HepG2 (cell line): ENCODE measurements around the gene RERE. TPM values are rescaled to one million over a fixed set of nuclear protein-coding genes. Genes with fewer than 3 reads are reported as not detected.
A peak's percentile ranks its signal among the peaks of the same experiment; 100 is the strongest.

Source experiments
- ARHGAP35 ChIP-seq: sonication (generic); formaldehyde crosslinking; IDR thresholded peaks from 2 replicates; pipeline ENCODE4 v1.9.0; 2022; ENCODE audit warnings: mild to moderate bottlenecking, inconsistent platforms, moderate library complexity, missing genetic modification reagents, borderline replicate concordance
- BRD4 ChIP-seq: sonication (generic); formaldehyde crosslinking; IDR thresholded peaks from 2 replicates; pipeline ENCODE4 v1.4.0; 2020; ENCODE audit warnings: missing genetic modification reagents
- CENPX ChIP-seq: sonication (generic); formaldehyde crosslinking; IDR thresholded peaks from 2 replicates; pipeline ENCODE4 v1.9.0; 2021; ENCODE audit warnings: mild to moderate bottlenecking, missing genetic modification reagents, moderate library complexity
- CREB1 ChIP-seq, 2 experiments: fragments of 450-650 bp in 1 of 2; IDR thresholded peaks; 2 replicates each; pipeline ENCODE4 v1.6.1; 2016 to 2017; ENCODE audit warnings: control low read depth in 1 of 2, mild to moderate bottlenecking in 1 of 2, missing compliant biosample characterization in 1 of 2, missing genetic modification characterization in 1 of 2
- DRAP1 ChIP-seq: IDR thresholded peaks from 2 replicates; pipeline ENCODE4 v1.6.1; 2016; ENCODE audit warnings: missing genetic modification reagents, missing compliant biosample characterization
- ELK4 ChIP-seq: sonication (generic); formaldehyde crosslinking; IDR thresholded peaks from 2 replicates; pipeline ENCODE4 v1.9.0; 2021; ENCODE audit warnings: missing genetic modification reagents, borderline replicate concordance
- GABPA ChIP-seq, 2 experiments: IDR thresholded peaks; 2 replicates each; pipeline ENCODE4 v1.6.1; 2011 to 2016; ENCODE audit warnings: low read depth in 2 of 2, low read length in 1 of 2, missing biosample characterization in 1 of 2, missing genetic modification characterization in 1 of 2
- HNRNPLL ChIP-seq: fragments of 200-400 bp; formaldehyde crosslinking; IDR thresholded peaks from 2 replicates; pipeline ENCODE4 v1.6.1; 2017; ENCODE audit warnings: mild to moderate bottlenecking, low read depth, low read length; ENCODE audit not compliant: poor library complexity, severe bottlenecking
- KDM2A ChIP-seq: sonication (generic); formaldehyde crosslinking; IDR thresholded peaks from 2 replicates; pipeline ENCODE4 v1.4.0; 2020; ENCODE audit warnings: low read depth, missing genetic modification reagents, borderline replicate concordance
- ZMYM3 ChIP-seq: sonication (generic); formaldehyde crosslinking; IDR thresholded peaks from 2 replicates; pipeline ENCODE4 v1.5.1; 2020; ENCODE audit warnings: mild to moderate bottlenecking, missing genetic modification reagents
- ZNF414 ChIP-seq: sonication (generic); formaldehyde crosslinking; IDR thresholded peaks from 2 replicates; pipeline ENCODE4 v1.5.0; 2020; ENCODE audit warnings: missing genetic modification reagents
- ZNF792 ChIP-seq: IDR thresholded peaks from 2 replicates; pipeline ENCODE4 v1.6.1; 2016
- ZSCAN25 ChIP-seq: sonication (generic); formaldehyde crosslinking; IDR thresholded peaks from 2 replicates; pipeline ENCODE4 v1.8.0; 2022; ENCODE audit warnings: mild to moderate bottlenecking, missing genetic modification reagents
- polyA plus RNA-seq, 8 experiments: library from polyadenylated mRNA; depleted of rRNA in 3 of 8; stranded (reverse) in 7 of 8; unstranded in 1 of 8; fragments of >200 nt; fragmentation: Illumina TruSeq in 4 of 8; extraction: Trizol in 4 of 8; gene quantifications; 2 replicates each; pipeline versions ENCODE4 v1.2.1 to v1.2.3, GENCODE V29; 2011 to 2016; ENCODE audit warnings: low read depth in 4 of 8, missing spikeins in 1 of 8, mixed read lengths in 1 of 8; ENCODE audit not compliant: insufficient read depth in 1 of 8
- total RNA-seq, 5 experiments: library from RNA; depleted of rRNA; stranded (reverse); fragments of >200 nt; fragmentation: Illumina TruSeq; extraction: Trizol; gene quantifications; 2 replicates each; pipeline ENCODE4 v1.2.3, GENCODE V29; 2016; ENCODE audit warnings: low read depth in 1 of 5
- TF ChIP-seq, protein P1 (sequence below): sonication (generic); formaldehyde crosslinking; IDR thresholded peaks from 2 replicates; pipeline ENCODE4 v1.5.1; 2020; ENCODE audit warnings: mild to moderate bottlenecking, missing genetic modification reagents, borderline replicate concordance
- TF ChIP-seq, protein P2 (sequence below): sonication (generic); formaldehyde crosslinking; IDR thresholded peaks from 2 replicates; pipeline ENCODE4 v1.5.1; 2020; ENCODE audit warnings: mild to moderate bottlenecking, moderate library complexity, missing genetic modification reagents
- TF ChIP-seq, protein P3 (sequence below): sonication (generic); formaldehyde crosslinking; conservative IDR thresholded peaks from 2 replicates; pipeline ENCODE4 v1.4.0; 2020; ENCODE audit warnings: missing genetic modification reagents

Gene RERE
- total and polyA plus RNA-seq, 2 of the 13 experiments (the other 11 are each of a cell fraction or from before 2014, with no cell fraction given): 18.3 to 21.9 TPM

DNA sequence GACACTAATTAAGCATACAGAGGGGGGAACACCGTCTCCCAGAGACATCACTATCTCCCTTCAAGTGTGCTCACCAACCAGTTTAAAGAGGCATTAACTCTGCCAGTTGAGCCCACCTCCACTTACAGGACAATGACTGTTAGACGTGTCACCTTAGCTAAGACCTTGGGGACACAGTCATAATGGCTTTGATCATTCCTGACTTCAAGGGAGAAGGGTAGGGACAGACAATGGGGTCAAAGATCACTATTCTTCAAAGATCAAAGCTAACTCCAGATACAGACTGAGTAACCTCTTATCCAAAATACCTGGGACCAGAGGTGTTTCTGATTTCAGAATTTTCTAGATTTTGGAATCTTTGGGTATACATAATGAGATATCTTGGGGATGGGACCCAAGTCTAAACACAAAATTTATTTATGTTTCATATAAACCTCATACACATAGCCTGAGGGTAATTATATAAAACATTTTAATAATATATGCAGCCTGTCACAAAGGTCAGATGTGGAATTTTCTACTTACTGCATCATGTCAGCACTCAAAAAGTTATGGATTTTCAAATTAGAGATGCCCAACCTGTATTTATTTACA is 253.4 kb downstream of the RERE start (continued):
- TF ChIP-seq, protein P1, sequence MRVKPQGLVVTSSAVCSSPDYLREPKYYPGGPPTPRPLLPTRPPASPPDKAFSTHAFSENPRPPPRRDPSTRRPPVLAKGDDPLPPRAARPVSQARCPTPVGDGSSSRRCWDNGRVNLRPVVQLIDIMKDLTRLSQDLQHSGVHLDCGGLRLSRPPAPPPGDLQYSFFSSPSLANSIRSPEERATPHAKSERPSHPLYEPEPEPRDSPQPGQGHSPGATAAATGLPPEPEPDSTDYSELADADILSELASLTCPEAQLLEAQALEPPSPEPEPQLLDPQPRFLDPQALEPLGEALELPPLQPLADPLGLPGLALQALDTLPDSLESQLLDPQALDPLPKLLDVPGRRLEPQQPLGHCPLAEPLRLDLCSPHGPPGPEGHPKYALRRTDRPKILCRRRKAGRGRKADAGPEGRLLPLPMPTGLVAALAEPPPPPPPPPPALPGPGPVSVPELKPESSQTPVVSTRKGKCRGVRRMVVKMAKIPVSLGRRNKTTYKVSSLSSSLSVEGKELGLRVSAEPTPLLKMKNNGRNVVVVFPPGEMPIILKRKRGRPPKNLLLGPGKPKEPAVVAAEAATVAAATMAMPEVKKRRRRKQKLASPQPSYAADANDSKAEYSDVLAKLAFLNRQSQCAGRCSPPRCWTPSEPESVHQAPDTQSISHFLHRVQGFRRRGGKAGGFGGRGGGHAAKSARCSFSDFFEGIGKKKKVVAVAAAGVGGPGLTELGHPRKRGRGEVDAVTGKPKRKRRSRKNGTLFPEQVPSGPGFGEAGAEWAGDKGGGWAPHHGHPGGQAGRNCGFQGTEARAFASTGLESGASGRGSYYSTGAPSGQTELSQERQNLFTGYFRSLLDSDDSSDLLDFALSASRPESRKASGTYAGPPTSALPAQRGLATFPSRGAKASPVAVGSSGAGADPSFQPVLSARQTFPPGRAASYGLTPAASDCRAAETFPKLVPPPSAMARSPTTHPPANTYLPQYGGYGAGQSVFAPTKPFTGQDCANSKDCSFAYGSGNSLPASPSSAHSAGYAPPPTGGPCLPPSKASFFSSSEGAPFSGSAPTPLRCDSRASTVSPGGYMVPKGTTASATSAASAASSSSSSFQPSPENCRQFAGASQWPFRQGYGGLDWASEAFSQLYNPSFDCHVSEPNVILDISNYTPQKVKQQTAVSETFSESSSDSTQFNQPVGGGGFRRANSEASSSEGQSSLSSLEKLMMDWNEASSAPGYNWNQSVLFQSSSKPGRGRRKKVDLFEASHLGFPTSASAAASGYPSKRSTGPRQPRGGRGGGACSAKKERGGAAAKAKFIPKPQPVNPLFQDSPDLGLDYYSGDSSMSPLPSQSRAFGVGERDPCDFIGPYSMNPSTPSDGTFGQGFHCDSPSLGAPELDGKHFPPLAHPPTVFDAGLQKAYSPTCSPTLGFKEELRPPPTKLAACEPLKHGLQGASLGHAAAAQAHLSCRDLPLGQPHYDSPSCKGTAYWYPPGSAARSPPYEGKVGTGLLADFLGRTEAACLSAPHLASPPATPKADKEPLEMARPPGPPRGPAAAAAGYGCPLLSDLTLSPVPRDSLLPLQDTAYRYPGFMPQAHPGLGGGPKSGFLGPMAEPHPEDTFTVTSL (CRISPR knock-in tag): peak; percentile 78; the same call in 1 of the 2 replicates
- no peak for TF ChIP-seq ARHGAP35 (CRISPR knock-in tag)
- peak; percentile 80 for TF ChIP-seq ZNF792 (CRISPR knock-in tag)
- TF ChIP-seq, protein P2, sequence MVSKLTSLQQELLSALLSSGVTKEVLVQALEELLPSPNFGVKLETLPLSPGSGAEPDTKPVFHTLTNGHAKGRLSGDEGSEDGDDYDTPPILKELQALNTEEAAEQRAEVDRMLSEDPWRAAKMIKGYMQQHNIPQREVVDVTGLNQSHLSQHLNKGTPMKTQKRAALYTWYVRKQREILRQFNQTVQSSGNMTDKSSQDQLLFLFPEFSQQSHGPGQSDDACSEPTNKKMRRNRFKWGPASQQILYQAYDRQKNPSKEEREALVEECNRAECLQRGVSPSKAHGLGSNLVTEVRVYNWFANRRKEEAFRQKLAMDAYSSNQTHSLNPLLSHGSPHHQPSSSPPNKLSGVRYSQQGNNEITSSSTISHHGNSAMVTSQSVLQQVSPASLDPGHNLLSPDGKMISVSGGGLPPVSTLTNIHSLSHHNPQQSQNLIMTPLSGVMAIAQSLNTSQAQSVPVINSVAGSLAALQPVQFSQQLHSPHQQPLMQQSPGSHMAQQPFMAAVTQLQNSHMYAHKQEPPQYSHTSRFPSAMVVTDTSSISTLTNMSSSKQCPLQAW (CRISPR knock-in tag): no peak
- TF ChIP-seq ZSCAN25 (CRISPR knock-in tag): no peak
- TF ChIP-seq GABPA (IDR thresholded peaks at IDR 0.05; ENCODE audit: low read depth, low read length): no peak
- peak; percentile 36; the same call in 1 of the 2 replicates for TF ChIP-seq GABPA (CRISPR knock-in tag; IDR thresholded peaks at IDR 0.05; ENCODE audit: low read depth)
- peak; percentile 64 for TF ChIP-seq CREB1 (IDR thresholded peaks at IDR 0.05)
- TF ChIP-seq CREB1 (CRISPR knock-in tag; IDR thresholded peaks at IDR 0.05): peak; percentile 84
- TF ChIP-seq ZMYM3 (CRISPR knock-in tag): 0 out of 2 replicates have a peak, but pooled peaks have one; percentile 55
- TF ChIP-seq BRD4 (CRISPR knock-in tag): no peak
- no peak for TF ChIP-seq ZNF414 (CRISPR knock-in tag)
- TF ChIP-seq, protein P3, sequence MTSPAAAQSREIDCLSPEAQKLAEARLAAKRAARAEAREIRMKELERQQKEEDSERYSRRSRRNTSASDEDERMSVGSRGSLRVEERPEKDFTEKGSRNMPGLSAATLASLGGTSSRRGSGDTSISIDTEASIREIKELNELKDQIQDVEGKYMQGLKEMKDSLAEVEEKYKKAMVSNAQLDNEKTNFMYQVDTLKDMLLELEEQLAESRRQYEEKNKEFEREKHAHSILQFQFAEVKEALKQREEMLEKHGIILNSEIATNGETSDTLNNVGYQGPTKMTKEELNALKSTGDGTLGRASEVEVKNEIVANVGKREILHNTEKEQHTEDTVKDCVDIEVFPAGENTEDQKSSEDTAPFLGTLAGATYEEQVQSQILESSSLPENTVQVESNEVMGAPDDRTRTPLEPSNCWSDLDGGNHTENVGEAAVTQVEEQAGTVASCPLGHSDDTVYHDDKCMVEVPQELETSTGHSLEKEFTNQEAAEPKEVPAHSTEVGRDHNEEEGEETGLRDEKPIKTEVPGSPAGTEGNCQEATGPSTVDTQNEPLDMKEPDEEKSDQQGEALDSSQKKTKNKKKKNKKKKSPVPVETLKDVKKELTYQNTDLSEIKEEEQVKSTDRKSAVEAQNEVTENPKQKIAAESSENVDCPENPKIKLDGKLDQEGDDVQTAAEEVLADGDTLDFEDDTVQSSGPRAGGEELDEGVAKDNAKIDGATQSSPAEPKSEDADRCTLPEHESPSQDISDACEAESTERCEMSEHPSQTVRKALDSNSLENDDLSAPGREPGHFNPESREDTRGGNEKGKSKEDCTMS (CRISPR knock-in tag): no peak
- TF ChIP-seq DRAP1: no peak
- TF ChIP-seq CENPX (CRISPR knock-in tag): no peak
- no peak for TF ChIP-seq HNRNPLL
- no peak for TF ChIP-seq ELK4 (CRISPR knock-in tag)
- TF ChIP-seq KDM2A (CRISPR knock-in tag): no peak
